Lower leg skin (tissue), 4 donors: Measurements from ENCODE around the gene CPT2. TPM values are rescaled to one million over a fixed set of nuclear protein-coding genes. Genes with fewer than 3 reads are reported as not detected.

Experiments
- DNase-seq, 2 donors: peaks; one replicate each; pipeline ENCODE4 v3.0.0-alpha.2; 2019; ENCODE audit warnings: low spot score in 2 of 2
- H3K4me3 ChIP-seq: fragments of 200-600 bp; sonication (generic); 2 replicates; pipeline ENCODE4 v1.5.1; 2017; ENCODE audit warnings: mild to moderate bottlenecking, low read depth; ENCODE audit not compliant: poor library complexity, severe bottlenecking
- POLR2A ChIP-seq, 2 donors: fragments of 450-650 bp; IDR thresholded peaks; one replicate each; pipeline ENCODE4 v1.6.1; 2016 to 2017; ENCODE audit warnings: antibody characterized with exemption in 2 of 2, mild to moderate bottlenecking in 1 of 2, moderate library complexity in 1 of 2
- WGBS, 2 donors: methylation state at CpG; one replicate each; pipeline ENCODE4 v1.1.5; 2018; 5-methylcytosine and 5-hydroxymethylcytosine counted together
- intact Hi-C: fragments of 100-400 bp; cut with DNase I; formaldehyde crosslinking; loops from one replicate; pipeline ENCODE4 v1.15.0; 2023; ENCODE audit warnings: low total_unique reads
- total RNA-seq, 4 donors: library from RNA; depleted of rRNA; stranded (reverse); fragments of >200 nt; gene quantifications; one replicate each; pipeline ENCODE4 v1.1.0, GENCODE V29; 2016
- TF ChIP-seq, protein P1 (sequence below), 3 donors: fragments of 450-650 bp; IDR thresholded peaks; one replicate each; pipeline ENCODE4 v1.5.1; 2016; ENCODE audit warnings: antibody characterized with exemption in 3 of 3, mild to moderate bottlenecking in 3 of 3, moderate library complexity in 2 of 3

The CPT2 gene
- total RNA-seq, 4 donors from 2014 or later, result 30.1 to 47.1 (median 36.7) TPM

DNA sequence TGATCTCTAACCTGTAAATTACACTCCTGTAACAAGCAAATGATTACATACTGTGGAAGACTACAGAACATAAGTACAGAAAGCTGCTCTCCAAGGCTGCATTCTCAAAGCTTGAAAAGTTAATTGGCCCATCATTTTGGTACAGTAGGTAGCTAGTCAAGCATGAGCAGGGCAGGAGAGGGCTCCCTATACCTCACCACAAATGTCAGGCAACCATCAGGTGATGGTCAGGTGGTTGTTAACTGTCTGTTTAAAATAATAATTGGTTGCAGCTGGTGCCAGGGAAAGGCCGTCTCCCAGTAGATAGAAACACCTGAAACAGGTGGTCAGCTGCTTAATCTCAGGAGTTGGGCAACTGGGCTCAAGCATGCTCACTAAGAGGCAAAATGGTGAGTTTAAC lies 41.1 kb upstream of the CPT2 start:
- DNase-seq, result peak in 1 of 2 donors; percentile 31
- TF ChIP-seq POLR2A (IDR thresholded peaks at IDR 0.05), result no peak
- TF ChIP-seq, protein P1, sequence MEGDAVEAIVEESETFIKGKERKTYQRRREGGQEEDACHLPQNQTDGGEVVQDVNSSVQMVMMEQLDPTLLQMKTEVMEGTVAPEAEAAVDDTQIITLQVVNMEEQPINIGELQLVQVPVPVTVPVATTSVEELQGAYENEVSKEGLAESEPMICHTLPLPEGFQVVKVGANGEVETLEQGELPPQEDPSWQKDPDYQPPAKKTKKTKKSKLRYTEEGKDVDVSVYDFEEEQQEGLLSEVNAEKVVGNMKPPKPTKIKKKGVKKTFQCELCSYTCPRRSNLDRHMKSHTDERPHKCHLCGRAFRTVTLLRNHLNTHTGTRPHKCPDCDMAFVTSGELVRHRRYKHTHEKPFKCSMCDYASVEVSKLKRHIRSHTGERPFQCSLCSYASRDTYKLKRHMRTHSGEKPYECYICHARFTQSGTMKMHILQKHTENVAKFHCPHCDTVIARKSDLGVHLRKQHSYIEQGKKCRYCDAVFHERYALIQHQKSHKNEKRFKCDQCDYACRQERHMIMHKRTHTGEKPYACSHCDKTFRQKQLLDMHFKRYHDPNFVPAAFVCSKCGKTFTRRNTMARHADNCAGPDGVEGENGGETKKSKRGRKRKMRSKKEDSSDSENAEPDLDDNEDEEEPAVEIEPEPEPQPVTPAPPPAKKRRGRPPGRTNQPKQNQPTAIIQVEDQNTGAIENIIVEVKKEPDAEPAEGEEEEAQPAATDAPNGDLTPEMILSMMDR (IDR thresholded peaks at IDR 0.05), result no peak
- 86% methylated on average over 1 of the region's 1 CpG for WGBS, 2 donors
- no peak overlapping the region for H3K4me3 ChIP-seq
- intact Hi-C loops, result no loop called here

DNA sequence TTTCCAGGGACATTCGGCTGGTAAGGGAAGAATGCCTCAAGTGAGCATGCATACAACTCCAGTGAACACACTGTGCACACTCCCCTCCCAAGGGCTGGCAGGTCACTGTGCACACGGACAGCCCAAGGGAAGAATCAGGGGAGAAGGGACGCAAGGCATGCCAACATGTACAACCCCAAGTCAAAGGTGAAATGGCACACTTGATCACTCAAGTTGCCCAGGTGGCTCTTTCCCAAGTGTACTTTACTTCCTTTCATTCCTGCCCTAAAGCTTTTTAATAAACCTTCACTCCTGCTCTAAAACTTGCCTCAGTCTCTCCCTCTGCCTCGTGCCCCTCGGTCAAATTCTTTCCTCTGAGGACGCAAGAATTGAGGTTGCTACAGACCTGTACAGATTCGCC lies 40.7 kb upstream of the CPT2 start:
- no peak overlapping the region for H3K4me3 ChIP-seq
- 88 to 89% methylated on average over 7 of the region's 7 CpGs for WGBS, 2 donors

DNA sequence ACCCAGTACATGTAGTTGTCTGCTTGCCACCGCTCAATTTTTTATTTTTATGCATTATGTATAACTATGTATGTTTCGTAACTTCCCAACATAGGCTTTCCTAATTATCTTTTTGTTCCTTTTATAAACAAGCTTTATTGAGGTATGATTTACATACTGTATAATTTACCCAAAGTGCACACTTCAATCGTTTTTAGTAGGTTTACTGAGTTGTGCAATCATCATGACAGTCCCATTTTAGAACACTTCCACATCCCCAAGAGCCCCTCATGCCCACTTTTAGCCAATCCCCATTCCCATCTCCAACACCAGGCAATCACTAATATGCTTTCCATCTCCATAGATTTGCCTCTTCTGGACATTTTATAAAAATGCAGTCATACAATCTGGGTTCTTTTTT lies 39.8 kb upstream of the CPT2 start:
- TF ChIP-seq, protein P1 (IDR thresholded peaks at IDR 0.05), result no peak
- TF ChIP-seq POLR2A (IDR thresholded peaks at IDR 0.05), result no peak
- H3K4me3 ChIP-seq, result no peak overlapping the region
- DNase-seq, result peak in 1 of 2 donors; percentile 6
- 69 to 73% methylated on average over 3 of the region's 3 CpGs for WGBS, 2 donors
- intact Hi-C loops, result no loop called here

More for the DNA sequence above, 40.7 kb upstream of the CPT2 start:
- TF ChIP-seq POLR2A (IDR thresholded peaks at IDR 0.05), result no peak
- TF ChIP-seq, protein P1 (IDR thresholded peaks at IDR 0.05), result no peak
- intact Hi-C loops, result no loop called here
- peak in 1 of 2 donors; percentile 53 for DNase-seq

DNA sequence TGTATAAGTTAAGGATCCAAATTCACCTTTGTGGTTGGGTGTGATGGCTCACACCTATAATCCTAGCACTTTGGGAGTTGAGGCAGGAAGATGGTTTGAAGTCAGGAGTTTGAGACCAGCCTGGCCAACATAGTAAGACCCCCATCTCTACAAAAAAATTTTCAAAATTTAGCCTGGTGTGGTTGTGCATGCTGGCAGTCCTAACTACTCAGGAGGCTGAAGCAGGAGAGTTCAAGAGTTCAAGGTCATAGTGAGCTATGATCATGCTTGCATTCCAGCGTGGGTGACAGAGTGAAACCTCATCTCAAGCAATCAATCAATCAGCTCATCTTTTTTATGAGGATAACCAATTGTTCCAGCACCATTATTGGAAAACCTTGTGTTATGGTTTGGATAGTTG lies 37.7 kb upstream of the CPT2 start:
- WGBS, 2 donors, result 89 to 91% methylated on average over 1 of the region's 1 CpG
- intact Hi-C loops, result no loop called here
- no peak overlapping the region for H3K4me3 ChIP-seq
- no peak for DNase-seq
- no peak for TF ChIP-seq POLR2A (IDR thresholded peaks at IDR 0.05)
- TF ChIP-seq, protein P1 (IDR thresholded peaks at IDR 0.05), result no peak

DNA sequence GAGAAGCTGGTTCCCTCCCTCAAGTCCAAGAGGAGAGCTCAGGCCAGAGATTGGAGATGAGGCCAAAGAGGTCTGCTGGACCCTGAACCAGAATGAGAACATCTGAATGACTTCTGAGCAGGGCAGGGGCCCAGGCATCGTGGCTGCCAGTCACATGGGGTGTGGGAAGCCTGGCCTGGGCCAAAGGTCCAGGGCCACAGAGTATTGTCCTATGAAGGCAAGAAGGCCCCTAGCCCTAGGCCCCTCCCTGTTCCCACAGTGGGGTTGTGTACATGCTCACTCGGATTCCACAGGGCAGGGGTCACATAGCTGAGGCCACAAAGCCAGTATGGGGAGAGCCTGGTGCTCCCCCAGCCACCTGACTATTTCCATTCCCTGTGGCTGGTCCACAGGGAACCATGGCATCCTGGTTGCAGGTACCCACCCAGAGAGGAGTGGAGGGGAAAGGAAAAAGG lies 35.7 kb upstream of the CPT2 start:
- DNase-seq, result peak in 1 of 2 donors; percentile 23
- intact Hi-C loops, result no loop called here
- WGBS, 2 donors, result 67 to 91% methylated on average over 2 of the region's 2 CpGs
- H3K4me3 ChIP-seq, result no peak overlapping the region
- TF ChIP-seq POLR2A (IDR thresholded peaks at IDR 0.05), result no peak
- TF ChIP-seq, protein P1 (IDR thresholded peaks at IDR 0.05), result no peak

DNA sequence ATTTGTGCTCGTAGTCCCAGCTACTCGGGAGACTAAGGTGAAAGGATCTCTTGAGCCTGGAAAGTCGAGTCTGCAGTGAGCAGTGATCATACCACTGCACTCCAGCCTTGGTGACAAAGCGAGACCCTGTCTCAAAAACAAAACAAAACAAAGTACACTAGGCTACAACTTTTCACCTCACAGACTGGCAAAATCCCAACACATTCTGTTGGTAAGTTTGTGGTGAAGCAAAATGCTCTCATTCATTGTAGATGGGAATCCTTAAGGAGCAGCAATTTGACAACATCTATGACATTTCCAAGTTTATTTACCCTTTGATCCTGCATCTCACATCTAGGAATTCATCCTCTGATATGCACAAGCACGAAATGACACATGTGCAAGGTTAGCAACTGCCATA lies 34.0 kb upstream of the CPT2 start:
- DNase-seq, result no peak
- TF ChIP-seq POLR2A (IDR thresholded peaks at IDR 0.05), result no peak
- TF ChIP-seq, protein P1 (IDR thresholded peaks at IDR 0.05), result no peak
- intact Hi-C loops, result no loop called here
- H3K4me3 ChIP-seq, result no peak overlapping the region
- 75 to 87% methylated on average over 5 of the region's 5 CpGs for WGBS, 2 donors
